Activated CD8-positive, alpha-beta memory T cell treated with anti-CD3 and anti-CD28 coated beads for 24 hours (primary cell): ENCODE data around the gene TNS4.

Source experiments
- DNase-seq: peaks from one replicate; pipeline ENCODE4 v3.0.0-alpha.2; 2020

TNS4 gene

DNA sequence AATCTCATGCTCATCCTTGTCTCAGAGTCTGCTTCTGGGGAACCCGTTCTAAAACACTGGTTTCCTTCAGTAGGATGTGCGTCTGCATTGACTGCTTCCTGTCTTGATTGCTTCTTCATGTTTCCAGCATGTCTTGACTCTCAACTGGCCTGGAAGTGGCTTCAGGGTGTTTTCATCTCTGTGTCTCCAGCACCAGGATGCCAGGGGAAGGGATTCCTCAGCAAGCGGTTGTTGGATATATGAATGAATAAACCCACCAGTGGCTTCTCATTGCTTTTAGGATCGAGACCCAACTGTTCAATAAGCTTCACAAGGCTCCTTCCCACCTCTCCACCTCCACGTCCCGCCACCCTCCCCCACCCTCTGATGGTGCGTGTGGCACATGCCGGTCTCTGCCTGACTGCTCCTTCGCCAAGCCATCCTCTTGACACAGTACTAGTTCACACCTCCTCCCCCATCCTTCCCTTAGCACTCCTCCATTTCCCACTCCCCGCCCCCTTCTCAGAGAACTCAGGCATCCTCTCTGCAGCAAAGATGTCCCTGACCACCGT lies 14.1 kb upstream of the TNS4 start:
- no peak for DNase-seq

DNA sequence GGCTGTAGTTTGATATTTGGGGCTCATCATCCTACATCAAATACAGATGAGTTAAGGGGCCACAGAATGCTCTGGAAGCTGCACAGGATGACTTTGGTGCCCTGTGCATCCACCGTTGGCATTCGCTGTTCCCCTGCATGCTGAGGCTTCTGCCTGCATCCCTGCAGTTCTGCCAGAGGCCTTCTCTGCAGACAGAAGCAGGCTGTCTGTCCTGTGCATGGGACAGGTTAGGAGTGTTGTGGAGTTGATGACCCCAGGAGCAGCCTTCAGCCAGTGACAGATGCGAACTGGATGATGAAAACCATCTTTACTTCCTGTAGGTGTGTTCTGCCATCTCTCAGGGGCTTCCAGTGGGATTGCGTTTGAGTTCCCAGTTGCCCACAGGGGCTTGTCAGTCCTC lies 13.6 kb upstream of the TNS4 start:
- no peak for DNase-seq

DNA sequence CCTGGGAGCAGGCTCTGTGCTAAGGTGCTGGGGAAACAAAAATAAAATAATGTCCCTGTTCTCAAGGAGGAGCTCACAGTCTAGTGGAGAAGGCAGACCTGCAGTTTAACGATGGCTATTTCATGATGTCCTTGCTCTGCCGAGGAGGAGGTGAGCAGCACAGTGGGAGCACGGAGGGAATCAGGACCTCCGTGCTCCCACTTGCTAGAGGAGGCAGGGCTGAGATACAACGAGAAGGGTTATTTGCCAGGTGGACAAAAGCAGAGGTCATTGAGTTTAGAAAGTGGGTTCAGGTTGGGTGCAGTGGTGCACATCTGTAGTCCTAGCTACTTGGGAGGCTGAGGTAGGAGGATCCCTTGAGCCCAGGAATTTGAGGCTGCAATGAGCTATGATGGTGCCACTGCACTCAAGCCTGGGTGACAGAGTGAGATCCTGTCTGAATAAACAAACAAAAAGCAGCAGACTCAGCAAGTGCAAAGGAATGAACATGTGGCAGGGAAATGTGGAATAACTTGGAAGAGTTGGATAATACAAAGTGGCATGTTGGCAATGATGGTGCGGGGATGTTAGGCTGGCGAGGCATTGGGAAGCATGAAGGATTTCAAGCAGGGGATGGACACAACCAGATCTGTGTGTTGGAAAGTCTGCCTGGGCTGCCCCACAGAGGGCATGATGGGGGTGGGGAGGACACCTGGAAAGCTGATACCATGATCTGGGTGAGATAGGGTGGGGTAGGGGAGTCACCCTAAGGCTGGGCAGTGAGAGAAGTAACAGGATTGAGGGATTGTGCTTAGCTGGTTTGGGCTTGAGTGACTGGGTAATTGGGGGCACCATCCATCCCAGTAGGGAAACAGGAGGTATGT lies 12.8 kb upstream of the TNS4 start:
- DNase-seq, result no peak

DNA sequence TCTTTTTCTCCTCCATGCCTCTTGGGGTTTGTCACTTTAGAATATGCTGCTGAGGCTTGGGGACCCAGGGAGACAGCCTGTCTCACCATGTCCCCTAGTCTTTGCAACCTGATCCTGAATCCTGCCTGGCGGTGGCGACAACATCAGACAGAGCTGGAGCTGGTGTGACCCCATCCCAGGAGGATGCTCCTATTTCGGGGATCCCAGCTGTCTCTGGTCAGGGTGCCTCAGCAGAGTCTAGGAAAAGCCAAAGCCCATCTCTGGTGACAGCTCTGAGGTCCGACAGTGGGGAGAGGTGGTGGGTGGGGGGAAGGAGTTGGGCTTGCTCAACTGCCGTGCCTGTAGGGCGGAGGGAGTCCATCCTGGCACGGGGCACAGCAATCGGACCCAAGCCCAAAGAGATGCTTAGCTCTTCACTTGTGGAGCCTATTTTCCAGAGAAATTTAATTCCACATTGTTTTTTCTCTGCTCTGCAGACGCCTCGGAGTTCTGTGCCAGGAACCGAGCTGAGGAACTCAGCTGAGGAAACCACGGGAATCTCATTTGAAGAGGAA lies 10.3 kb upstream of the TNS4 start:
- no peak for DNase-seq

DNA sequence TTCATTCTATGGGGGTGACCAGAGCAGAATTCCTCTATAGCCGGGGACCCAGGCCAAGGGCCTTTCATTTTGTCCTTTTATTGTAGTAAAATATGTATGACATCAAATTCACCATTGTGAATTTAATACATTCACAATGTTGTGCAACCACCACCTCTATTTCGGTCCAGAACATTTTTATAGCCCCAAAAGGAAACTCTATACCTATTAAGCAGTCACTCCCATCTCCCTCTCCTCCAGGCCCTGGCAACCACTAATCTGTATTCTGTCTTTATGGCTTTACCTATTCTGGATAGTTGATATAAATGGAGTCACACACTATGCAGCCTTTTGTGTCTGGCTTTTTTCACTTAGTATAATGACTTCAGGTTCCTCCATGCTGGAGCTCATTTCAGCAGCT lies 9.7 kb upstream of the TNS4 start:
- no peak for DNase-seq

DNA sequence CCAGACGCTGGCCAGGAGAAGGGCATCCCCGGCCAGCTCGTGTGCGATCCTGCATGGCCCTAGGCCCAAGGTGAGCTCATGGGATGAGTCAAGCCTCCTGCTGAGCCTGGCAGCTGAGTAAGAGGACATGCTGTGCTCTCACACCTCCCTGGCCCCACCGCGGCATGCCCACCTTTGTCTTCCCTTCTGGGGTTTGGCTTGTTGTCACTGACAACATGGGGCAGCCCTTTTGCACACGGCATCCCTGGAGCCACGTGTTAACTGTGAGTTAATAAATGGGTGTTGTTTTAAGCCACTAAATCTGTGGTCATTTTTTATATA lies 8.9 kb upstream of the TNS4 start:
- DNase-seq, result no peak

DNA sequence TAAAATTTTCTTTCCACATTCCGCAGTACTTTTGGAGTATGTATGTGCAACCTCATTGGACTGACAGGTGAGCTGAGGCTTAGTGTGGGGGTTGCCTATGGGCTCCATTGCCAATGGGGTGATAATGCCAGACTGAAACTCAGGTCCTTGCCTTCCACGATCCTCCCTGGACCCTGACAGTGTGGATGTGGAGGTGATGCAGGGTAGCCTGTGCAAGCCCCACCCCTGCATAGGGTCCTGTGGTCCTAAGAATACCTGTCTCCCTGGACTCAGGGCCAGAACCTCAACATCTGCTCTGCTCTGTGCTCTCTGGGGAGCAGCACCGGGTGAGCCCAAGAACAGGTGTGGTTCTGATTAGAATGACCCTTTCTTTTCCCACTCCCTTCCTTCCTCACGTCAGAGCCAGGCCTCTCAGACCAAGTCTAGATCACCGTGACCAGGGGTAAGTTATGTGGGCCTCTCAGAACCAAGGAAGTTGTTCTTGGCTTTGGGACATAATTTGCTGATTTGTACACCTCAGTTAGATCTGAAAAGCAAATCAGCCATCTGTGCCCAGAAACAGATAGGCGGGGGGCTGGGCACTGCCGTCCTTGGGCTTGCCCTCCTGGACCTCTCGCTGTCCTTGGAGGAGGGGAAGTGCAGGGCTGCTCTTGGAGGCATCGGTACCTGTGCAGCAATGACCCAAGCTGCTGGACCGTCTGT lies 8.4 kb upstream of the TNS4 start:
- no peak for DNase-seq

DNA sequence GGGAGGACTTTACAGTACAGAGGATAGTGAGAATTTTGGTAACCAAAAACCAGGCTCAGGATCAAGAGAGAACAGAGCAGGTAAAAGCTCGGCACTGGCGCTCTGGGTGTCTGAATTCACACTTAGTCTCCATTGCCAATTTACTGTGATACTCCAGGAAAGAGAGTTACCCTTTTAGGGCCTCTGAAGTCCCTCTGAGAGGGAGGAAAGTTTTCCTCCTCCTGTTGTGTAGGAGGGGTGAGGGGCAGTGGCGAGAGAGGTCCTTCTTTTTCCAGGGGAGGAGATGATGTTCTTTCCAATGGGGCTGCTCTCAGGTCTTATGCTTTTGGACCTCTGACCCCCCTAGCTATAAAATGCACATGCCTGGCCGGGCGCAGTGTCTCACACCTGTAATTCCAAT lies 5.4 kb upstream of the TNS4 start:
- DNase-seq, result no peak

DNA sequence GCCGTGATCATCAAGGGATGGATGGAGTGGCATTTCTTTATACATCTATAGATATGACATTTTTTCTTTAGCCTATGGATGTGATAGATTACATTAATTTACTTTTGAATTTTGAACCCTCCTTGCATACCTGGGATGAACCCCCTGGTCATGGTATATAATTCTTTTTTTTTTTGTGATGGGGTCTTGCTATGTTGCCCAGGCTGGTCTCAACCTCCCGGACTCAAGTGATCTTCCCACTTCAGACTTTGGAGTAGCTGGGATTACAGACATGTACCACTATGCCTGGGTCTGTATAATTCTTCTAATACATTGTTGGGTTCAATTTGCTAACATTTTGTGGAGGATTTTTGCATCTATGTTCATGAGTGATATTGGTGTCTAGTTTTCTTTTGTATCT lies 1.7 kb upstream of the TNS4 start:
- DNase-seq, result no peak

DNA sequence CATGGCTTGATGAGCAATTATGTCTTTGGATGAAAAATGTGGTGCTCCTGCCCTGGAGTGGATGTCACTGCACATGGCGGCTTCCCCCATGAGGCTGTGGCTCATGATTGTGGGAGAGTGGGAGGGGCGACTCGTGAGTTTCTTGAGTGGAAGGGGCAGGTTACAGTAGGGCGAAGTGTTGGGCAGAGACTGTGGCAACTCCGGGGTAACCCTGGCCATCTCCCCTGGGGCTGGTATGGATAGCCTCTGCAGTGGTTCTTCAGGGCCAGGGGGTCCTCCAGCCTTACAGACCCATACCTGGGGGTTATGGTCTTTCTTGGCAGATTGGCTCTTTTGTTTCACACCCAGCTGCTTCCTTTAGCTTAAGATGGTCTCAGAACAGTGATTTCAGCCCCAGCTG lies 1.3 kb upstream of the TNS4 start:
- no peak for DNase-seq

DNA sequence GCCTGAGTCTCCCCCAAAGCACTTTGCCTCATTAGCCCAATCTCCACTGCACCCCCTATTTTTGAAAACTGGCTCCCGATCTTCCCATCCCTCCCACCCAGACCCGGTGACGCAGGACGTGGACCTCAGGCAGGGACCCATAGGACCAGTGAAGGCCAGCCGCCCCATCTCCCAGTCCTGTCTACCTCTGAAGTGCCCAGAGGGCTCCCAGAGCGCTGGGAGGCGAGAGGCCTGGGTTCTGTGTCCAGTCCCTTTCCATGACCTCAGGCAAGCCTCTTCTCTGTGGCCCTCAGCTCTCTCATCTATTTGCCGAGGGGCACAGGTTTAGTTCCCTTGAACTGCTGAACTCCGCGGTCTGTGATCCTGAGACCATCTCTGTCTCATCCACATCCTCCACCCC lies 714 bp downstream of the TNS4 start:
- no peak for DNase-seq

DNA sequence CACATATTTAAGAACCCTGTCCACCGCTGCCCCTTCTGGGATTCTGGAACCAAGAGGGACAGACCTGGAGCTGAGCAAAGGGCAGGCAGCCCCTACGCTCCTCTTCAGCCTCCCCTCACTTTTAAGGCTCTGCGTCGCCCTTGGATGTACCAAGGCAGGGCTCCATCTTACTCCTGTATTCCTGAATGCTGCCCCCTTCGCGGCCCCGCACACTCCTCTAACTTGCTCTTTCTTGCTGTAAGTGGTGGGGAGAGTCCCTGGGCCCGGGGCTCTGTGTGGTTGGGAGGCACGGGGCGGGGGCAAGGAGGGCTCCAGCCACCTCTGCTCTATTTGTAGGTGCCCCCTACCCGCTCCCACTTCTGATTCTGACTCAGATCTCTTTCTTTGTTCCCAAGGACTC lies 1.2 kb downstream of the TNS4 start:
- DNase-seq, result no peak

DNA sequence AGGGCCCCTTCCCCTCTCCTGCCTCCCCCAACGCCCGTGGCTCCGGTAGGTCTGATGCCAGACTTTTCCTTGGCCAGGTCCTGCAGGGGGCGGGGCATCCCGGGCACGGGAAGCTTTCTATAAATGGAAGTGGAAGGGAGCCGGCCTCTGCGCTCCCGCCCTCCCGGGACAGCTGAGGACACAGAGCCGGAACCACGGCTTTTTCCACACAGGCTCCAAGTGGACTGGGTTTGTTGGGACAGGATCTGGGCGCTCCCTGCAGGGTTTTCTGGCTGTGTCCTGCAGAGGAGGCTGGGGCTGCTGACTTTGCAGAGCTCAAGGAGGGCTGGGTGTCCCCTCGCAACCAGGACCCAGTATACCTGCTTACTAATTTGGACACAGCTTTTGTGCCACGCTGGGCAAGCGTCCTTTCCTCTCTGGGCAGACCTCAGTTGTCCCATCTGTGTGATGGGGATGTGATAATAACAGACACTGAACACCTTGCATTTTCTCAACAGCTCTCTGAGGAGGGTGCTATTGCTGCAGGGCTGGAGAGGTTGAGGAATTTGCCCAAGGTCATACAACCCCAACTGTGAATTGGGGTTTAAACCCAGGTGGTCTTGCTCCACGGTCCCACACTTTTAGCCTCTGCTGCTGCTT lies 1.8 kb downstream of the TNS4 start:
- DNase-seq, result no peak

DNA sequence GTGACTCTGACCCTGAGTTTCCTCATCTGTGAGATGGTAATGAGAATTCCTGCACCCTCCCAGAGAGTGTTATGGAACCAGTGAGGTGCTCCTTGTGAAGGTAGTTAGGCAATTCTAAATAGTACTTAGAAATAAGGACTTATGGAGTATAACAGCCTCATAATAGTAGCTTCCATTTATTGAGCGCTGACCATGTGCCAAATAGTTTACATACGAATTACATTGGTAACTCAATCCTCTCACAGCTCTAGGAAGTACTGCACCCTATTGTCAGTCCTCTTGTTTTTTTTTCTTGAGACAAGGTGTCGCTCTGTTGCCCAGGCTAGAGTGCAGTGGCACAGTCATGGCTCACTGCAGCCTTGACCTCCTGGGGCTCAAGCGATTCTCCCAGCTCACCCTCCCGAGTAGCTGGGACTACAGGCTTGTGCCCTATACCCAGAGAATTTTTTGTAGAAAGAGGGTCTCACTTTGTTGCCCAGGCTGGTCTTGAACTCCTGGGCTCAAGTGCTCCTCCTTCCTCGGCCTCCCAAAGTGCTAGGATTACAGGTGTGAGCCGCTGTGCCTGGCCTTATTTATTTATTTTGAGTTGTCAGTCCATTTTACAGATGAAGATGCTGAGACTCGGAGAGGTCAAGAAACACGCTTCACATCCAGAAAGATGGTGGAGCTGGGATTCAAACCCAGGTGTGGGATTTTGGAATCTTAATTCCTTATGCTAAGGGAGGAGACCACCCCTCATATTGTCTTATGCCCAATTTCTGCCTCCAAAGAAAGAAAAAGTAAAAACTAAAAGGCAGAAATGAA lies 2.9 kb downstream of the TNS4 start:
- DNase-seq, result no peak

DNA sequence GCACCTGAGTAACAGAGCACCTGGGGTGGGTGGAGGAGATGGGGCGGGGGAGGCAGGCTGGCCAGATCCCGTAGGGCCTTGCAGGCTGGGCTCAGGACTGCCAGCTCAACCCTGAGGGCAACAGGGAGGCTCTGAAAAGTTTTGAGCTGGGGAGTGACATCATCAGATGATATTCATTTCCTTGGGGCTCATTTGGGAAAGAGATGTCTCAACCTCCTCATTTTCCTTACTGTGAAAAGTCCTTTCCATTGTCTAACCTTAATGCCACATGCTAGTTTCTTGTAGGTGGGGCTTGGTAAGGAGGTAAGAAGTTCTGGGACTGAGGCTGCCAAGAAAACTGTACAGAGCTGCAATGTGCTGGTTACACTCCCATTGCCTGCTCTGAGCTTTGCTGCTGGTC lies 3.7 kb downstream of the TNS4 start:
- DNase-seq, result no peak

DNA sequence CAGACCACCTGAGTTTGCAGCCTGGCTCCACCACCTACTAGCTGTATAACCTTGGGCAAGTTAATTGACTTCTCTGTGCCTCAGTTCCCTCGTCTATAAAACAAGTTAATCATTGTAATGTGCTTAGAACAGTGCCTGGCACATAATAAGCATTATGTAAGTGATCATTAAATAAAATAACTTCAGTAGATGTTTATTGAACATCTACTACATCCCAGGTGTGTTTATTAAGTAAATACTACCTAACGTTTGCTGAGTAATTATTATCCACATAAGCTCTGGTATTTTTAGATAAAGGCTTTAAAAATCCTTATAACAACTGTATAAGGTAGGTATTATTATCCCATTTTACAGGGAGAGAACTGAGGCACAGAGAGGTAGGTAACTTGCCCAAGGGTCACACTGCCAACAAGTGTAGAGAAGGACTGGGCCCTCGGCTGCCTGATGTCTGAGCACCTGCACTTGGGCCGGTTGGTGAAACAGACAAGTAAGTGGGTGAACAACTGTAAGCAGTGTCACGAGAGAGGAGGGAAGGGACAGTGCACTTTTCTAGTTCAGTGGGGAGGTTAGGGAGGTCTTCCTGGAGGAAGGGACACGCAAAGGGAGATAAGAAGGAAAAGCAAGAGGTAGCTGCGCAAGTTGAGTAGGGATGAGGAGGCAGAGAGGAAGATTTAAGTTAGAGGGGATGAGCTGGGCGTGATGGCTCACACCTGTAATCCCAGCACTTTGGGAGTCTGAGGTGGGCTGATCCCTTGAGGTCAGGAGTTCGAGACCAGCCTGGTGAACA lies 4.6 kb downstream of the TNS4 start:
- DNase-seq, result no peak

DNA sequence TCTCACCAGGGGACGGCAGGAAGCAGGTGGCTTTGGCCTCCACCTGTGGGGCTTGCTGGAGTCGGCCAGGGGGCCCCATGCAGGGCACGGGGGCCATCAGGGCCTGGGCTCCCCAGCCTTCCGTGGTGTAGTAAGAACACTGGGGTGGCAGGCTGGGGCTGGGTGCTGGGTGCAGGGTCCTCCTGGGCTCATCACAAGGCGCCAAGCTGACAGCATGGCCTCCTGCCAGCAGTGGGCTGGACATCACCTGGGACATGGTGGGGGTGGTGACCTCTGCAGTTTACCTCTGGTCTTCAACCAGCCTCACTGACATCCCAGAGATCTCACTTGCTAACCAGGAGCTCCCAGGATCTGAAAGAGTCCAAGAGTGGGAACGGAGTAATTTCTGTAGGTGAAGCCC lies 5.3 kb downstream of the TNS4 start:
- no peak for DNase-seq

DNA sequence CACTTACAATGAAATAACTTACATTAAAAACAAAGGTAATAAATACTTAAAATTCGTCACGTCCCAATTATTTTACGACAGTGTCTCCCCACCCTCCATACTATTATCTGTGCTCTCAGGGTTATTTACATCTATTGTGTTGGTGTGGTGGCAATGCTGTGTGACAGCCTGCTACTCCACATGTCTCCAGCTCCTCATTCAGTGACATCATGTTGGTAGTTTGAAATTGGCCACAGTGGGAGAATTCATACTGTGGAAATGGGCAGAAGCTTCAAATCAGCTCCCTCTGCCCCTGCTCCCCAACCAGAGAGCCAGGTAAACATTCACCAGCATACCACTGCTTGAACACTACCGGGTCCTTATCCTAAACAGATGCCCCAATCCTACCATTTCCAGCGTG lies 6.3 kb downstream of the TNS4 start:
- DNase-seq, result no peak

DNA sequence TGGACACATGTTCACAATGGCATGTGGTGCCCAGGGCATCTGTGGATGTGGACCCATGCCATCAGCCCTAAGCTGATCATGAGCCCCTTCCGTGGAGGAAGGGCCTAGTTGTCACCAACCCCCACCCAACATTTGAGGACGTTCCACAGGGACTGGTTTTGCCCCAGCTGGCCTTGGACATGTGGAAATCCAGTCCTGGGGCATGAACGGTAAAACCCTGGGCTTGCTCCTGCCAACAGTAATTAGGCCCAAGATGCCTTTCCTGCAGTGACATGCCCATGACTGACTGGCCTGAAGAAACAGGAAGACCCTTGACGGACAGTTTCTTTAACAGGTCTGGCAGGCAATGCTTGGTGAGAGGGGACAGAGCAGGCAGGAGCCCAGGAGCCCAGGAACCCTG lies 7.7 kb downstream of the TNS4 start:
- DNase-seq, result no peak

DNA sequence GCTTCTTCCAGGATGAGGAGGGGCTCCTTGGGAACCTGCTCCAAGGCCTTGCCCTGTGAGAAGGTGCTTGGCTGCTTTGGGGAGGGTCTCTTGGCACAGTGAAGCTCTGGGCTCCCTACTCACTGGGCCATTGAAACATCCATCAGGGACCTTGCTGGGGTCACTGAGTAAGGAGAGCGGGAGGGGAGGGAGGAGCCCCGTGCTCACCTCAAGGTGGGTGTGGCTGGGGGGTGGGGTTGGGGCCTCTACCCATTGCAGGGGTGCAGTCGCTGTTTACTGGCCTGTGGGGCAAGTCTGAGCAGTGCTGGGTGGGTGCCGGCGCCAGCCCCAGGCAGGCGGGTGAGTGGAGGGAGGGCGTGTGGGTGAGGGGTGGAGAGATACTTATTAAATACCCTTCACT lies 9.9 kb downstream of the TNS4 start:
- DNase-seq, result no peak

DNA sequence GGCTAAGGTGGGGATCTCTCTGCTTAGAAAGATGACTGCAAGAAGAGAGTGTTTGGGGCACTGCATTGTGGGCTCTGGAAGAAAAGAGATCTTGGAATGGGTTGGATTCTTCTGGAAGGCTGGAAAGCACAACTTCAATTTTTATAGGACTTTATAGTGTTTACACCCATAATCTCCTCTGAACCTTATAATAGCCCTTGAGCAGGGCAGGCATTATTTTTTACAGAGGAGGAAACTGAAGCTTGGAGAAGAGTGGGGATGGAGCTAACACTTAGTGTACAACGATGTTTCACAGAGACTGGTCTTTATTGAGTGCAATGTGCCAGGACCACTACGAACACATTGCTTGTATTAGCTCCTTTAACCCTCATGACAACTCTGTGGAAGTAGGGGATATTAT lies 10.4 kb downstream of the TNS4 start:
- DNase-seq, result no peak

DNA sequence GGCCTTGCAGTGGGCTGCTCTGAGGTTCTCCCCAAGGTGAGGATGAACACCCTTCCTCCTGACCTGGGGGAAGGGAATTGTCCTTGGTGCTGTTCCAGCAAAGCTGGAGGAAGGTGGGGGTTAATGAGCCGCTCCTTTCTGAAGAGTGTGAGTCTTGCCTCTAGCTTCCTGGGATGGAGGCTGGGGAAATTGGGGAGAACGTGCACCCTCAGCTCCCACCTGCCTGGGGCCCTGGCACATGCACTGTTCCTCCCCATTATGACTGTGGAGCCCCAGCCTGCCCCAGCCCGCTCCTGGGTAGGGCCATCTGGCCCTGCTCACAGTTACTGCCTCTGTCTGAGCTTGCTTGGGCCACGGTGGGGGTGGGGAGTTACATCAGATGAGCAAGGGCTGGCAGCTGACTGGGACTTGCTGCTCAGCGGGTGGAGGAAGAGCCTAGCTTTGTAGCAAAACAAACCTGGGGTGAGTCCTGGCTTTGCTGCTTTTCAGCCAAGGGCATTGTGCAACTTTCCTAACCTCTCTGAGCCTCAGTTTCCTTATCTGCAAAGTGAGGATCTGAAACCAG lies 11.1 kb downstream of the TNS4 start:
- no peak for DNase-seq
